Endothelial cell of umbilical vein (primary cell): Measurements from ENCODE around the gene HSP90AB1. TPM values are rescaled to one million over a fixed set of nuclear protein-coding genes. Genes with fewer than 3 reads are reported as not detected.

ENCODE experiments used
- BruUV-seq: library from RNA; stranded (reverse); fragments of 400-500 nt; replicated peaks from 2 replicates; lab custom pipeline; 2021; lab: Mats Ljungman, UMichigan
- CTCF ChIA-PET: fragments of 300-600, 350-600 bp; sonication (Branson Sonifier 250); formaldehyde crosslinking; loops from one replicate; lab custom pipeline; 2021; ENCODE audit warnings: antibody characterized with exemption, inconsistent platforms; lab: Charles Lee
- POLR2A ChIA-PET: fragments of 300-600, 350-600 bp; sonication (Branson Sonifier 250); formaldehyde crosslinking; loops from one replicate; lab custom pipeline; 2021; ENCODE audit warnings: antibody characterized with exemption, inconsistent platforms; lab: Charles Lee
- DNase-seq: peaks from one replicate; pipeline ENCODE4 v3.0.0-alpha.2; 2011; ENCODE audit warnings: low read depth, low spot score
- FAIRE-seq: peaks from 2 replicates; lab custom pipeline; 2011; peaks lifted over from hg19 to GRCh38; lab: Jason Lieb, UNC
- H2AFZ ChIP-seq: 2 replicates; pipeline ENCODE4 v1.6.0; 2012; ENCODE audit warnings: low read depth, low read length, control low read depth, inconsistent platforms
- H3K27ac ChIP-seq: 2 replicates; pipeline ENCODE4 v1.5.1; 2011; ENCODE audit warnings: low read depth, mild to moderate bottlenecking, control low read depth, low read length, moderate library complexity; ENCODE audit not compliant: insufficient read depth
- H3K27me3 ChIP-seq, 2 experiments: 2 replicates each; pipeline versions ENCODE4 v1.6.0 to v1.6.1; 2011; ENCODE audit warnings: low read length in 2 of 2, mixed read lengths in 1 of 2; ENCODE audit not compliant: control insufficient read depth in 2 of 2, insufficient read depth in 2 of 2
- H3K36me3 ChIP-seq, 2 experiments: 2 replicates in 1 of 2; 3 replicates in 1 of 2; pipeline ENCODE4 v1.5.1; 2011; ENCODE audit warnings: low read length in 2 of 2, mild to moderate bottlenecking in 1 of 2, moderate library complexity in 1 of 2; ENCODE audit not compliant: control insufficient read depth in 2 of 2, insufficient read depth in 2 of 2; ENCODE audit errors: extremely low read depth in 1 of 2
- H3K4me1 ChIP-seq: 3 replicates; pipeline ENCODE4 v1.5.1; 2011; ENCODE audit warnings: mild to moderate bottlenecking, low read length; ENCODE audit not compliant: control insufficient read depth, insufficient read depth; ENCODE audit errors: extremely low read depth
- H3K4me2 ChIP-seq: 2 replicates; pipeline ENCODE4 v1.6.1; 2011; ENCODE audit warnings: low read length, control low read depth, mixed read lengths; ENCODE audit not compliant: insufficient read depth
- H3K4me3 ChIP-seq, 3 experiments: fragments of 200-600 bp in 1 of 3; sonication (generic), shearing (Covaris generic) in 1 of 3; replicated peaks in 1 of 3; 2 replicates each; pipeline ENCODE4 v1.5.1; 2011 to 2016; ENCODE audit warnings: control low read depth in 3 of 3, low read length in 3 of 3, mild to moderate bottlenecking in 2 of 3, inconsistent platforms in 1 of 3, low read depth in 1 of 3, moderate library complexity in 1 of 3; ENCODE audit not compliant: insufficient read depth in 1 of 3
- H3K79me2 ChIP-seq: 2 replicates; pipeline ENCODE4 v1.6.0; 2012; ENCODE audit warnings: low read length, inconsistent platforms; ENCODE audit not compliant: control insufficient read depth, insufficient read depth
- H3K9ac ChIP-seq: replicated peaks from 2 replicates; pipeline ENCODE3; 2011; ENCODE audit warnings: low read length, control low read depth; ENCODE audit not compliant: insufficient read depth; ENCODE audit errors: extremely low read depth
- H3K9me1 ChIP-seq: replicated peaks from 3 replicates; pipeline ENCODE4 v1.6.0; 2011; ENCODE audit warnings: mild to moderate bottlenecking, low read length; ENCODE audit not compliant: control insufficient read depth, insufficient read depth; ENCODE audit errors: extremely low read depth
- H3K9me3 ChIP-seq: replicated peaks from 2 replicates; pipeline ENCODE4 v1.5.1; 2012; ENCODE audit warnings: low read length, inconsistent platforms; ENCODE audit not compliant: control insufficient read depth, insufficient read depth
- H4K20me1 ChIP-seq: replicated peaks from 2 replicates; pipeline ENCODE3; 2011; ENCODE audit warnings: mild to moderate bottlenecking, low read length; ENCODE audit not compliant: control insufficient read depth, insufficient read depth; ENCODE audit errors: extremely low read depth
- EZH2 ChIP-seq: IDR thresholded peaks from 2 replicates; pipeline ENCODE4 v1.6.1; 2012; ENCODE audit warnings: borderline replicate concordance, low read depth, mild to moderate bottlenecking, moderate library complexity, low read length, inconsistent platforms; ENCODE audit not compliant: severe bottlenecking
- FOS ChIP-seq: IDR thresholded peaks from 2 replicates; pipeline ENCODE4 v1.6.1; 2011; ENCODE audit warnings: mild to moderate bottlenecking, low read length, moderate library complexity, borderline replicate concordance; ENCODE audit not compliant: insufficient read depth
- GATA2 ChIP-seq: IDR thresholded peaks from 2 replicates; pipeline ENCODE4 v1.7.0; 2011; ENCODE audit warnings: low read depth, mild to moderate bottlenecking, moderate library complexity, mixed read lengths, low read length; ENCODE audit not compliant: insufficient read length, insufficient read depth
- JUN ChIP-seq: IDR thresholded peaks from 2 replicates; pipeline ENCODE4 v1.6.1; 2011; ENCODE audit warnings: borderline replicate concordance, low read depth; ENCODE audit not compliant: insufficient read length, insufficient read depth
- MYC ChIP-seq: IDR thresholded peaks from one replicate; pipeline ENCODE4 v1.6.1; 2011; ENCODE audit warnings: mild to moderate bottlenecking, low read depth, low read length
- POLR2A ChIP-seq: IDR thresholded peaks from 2 replicates; pipeline ENCODE4 v1.6.1; 2012; ENCODE audit warnings: low read depth, mild to moderate bottlenecking, control low read depth, low read length
- POLR2AphosphoS5 ChIP-seq: IDR thresholded peaks from 2 replicates; pipeline ENCODE4 v1.6.1; 2012; ENCODE audit warnings: low read depth, mild to moderate bottlenecking, control low read depth, low read length, moderate library complexity; ENCODE audit not compliant: insufficient read depth
- dilution Hi-C: fragments of 300-500 bp; cut with MboI; formaldehyde crosslinking; loops from one replicate; pipeline ENCODE4 v1.15.0; 2019; ENCODE audit warnings: low sequenced_read_pairs; ENCODE audit not compliant: extremely low pct_ligation_motif_present
- intact Hi-C: fragments of 100-400 bp; cut with micrococcal nuclease; formaldehyde crosslinking; loops from one replicate; pipeline ENCODE4 v1.10.0; 2022
- polyA plus RNA-seq, 4 experiments: library from polyadenylated mRNA; depleted of rRNA in 3 of 4; stranded (reverse) in 3 of 4; unstranded in 1 of 4; fragments of >200 nt; gene quantifications; 2 replicates each; pipeline versions ENCODE4 v1.2.1 to v1.2.3, GENCODE V29; 2011 to 2012; ENCODE audit warnings: missing spikeins in 1 of 4
- total RNA-seq: library from RNA; stranded (reverse); gene quantifications from 2 replicates; pipeline ENCODE4 v1.2.3, GENCODE V29; 2021
- TF ChIP-seq, protein P1 (sequence below): IDR thresholded peaks from 2 replicates; pipeline ENCODE4 v1.6.1; 2011; ENCODE audit not compliant: insufficient read depth, insufficient read length
- TF ChIP-seq, protein P2 (sequence below), 2 donors: IDR thresholded peaks; 1 replicate in 1 of 2; 2 replicates in 1 of 2; pipeline ENCODE4 v1.5.1; 2011; ENCODE audit warnings: low read length in 2 of 2, mild to moderate bottlenecking in 2 of 2, moderate library complexity in 2 of 2, control low read depth in 1 of 2, inconsistent platforms in 1 of 2, low read depth in 1 of 2; ENCODE audit not compliant: insufficient read depth in 1 of 2; ENCODE audit errors: extremely low read depth in 1 of 2

The HSP90AB1 gene
- total and polyA plus RNA-seq, 2 donors (not counting 3 experiments of a cell fraction or from before 2014, with no cell fraction given) = 824 to 1,201 TPM

DNA sequence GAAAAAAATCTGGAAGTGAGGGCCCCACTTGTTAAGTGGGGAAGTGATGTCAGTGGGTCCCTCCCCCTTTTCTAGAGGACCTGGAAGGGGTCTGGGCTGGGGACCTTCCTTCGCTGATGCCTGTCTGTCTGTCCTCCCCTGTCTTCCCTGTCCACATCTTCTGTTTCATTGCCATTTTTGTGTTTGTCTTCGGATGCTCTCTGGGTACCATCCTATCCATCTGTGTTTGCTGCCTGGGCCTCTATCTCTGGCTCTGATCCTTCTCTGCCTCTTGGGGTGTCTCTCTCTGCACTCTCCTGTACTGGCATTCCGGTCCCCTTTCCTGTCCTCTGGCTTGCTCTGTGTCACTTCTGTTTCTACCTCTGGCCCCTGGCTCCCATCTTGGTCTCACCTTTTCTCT is 25.6 kb downstream of the HSP90AB1 start:
- Histone ChIP-seq H4K20me1 (no peaks in the 10 kb centered on the region), H3K9me3 (no peaks in the 10 kb centered on the region), H3K4me3 (no peak overlapping the region), H3K36me3 (no peaks in the 10 kb centered on the region), H3K79me2 (no peaks in the 10 kb centered on the region), H3K9me1 (no peaks in the 10 kb centered on the region), H3K27ac (no peak overlapping the region), H3K27me3 (peaks cover 36 to 63% of the 10 kb centered on the region in 2 experiments), H3K9ac (no peak overlapping the region), H3K4me2 (no peak overlapping the region), H2AFZ (no peak overlapping the region), H3K4me1 (peaks cover 9% of the 10 kb centered on the region)
- no TSS peak for BruUV-seq
- POLR2A ChIA-PET = no interaction called here
- CTCF ChIA-PET = no interaction called here
- intact Hi-C loops = no loop called here
- DNase-seq = no peak
- dilution Hi-C loops = no loop called here
- TF ChIP-seq FOS (no peak), POLR2A (no peak), POLR2AphosphoS5 (no peak), MYC (no peak), GATA2 (no peak), JUN (no peak), EZH2 (no peak)
- TF ChIP-seq, protein P1, sequence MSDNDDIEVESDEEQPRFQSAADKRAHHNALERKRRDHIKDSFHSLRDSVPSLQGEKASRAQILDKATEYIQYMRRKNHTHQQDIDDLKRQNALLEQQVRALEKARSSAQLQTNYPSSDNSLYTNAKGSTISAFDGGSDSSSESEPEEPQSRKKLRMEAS = no peak
- TF ChIP-seq, protein P2, sequence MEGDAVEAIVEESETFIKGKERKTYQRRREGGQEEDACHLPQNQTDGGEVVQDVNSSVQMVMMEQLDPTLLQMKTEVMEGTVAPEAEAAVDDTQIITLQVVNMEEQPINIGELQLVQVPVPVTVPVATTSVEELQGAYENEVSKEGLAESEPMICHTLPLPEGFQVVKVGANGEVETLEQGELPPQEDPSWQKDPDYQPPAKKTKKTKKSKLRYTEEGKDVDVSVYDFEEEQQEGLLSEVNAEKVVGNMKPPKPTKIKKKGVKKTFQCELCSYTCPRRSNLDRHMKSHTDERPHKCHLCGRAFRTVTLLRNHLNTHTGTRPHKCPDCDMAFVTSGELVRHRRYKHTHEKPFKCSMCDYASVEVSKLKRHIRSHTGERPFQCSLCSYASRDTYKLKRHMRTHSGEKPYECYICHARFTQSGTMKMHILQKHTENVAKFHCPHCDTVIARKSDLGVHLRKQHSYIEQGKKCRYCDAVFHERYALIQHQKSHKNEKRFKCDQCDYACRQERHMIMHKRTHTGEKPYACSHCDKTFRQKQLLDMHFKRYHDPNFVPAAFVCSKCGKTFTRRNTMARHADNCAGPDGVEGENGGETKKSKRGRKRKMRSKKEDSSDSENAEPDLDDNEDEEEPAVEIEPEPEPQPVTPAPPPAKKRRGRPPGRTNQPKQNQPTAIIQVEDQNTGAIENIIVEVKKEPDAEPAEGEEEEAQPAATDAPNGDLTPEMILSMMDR (IDR thresholded peaks at IDR 0.05; ENCODE audit: extremely low read depth in 1 of 2, insufficient read depth in 1 of 2, low read depth in 1 of 2, low read length in 2 of 2) = no peak
- FAIRE-seq = no peak
